GM12878 (cell line): Measurements from ENCODE around the gene NOVA2.

Experiments used
- POLR2A ChIP-seq: IDR thresholded peaks from 2 replicates; pipeline ENCODE4 v1.6.1; 2011; ENCODE audit warnings: low read depth, mild to moderate bottlenecking, low read length
- TAF1 ChIP-seq: IDR thresholded peaks from 2 replicates; pipeline ENCODE4 v1.6.1; 2011; ENCODE audit warnings: mild to moderate bottlenecking, low read depth, low read length, borderline replicate concordance
- TF ChIP-seq, protein P1 (sequence below), 3 experiments: IDR thresholded peaks in 2 of 3; conservative IDR thresholded peaks in 1 of 3; 2 replicates each; pipeline ENCODE4 v1.5.1; 2011; ENCODE audit warnings: low read depth in 3 of 3, low read length in 3 of 3, mild to moderate bottlenecking in 3 of 3, control low read depth in 2 of 3, moderate library complexity in 2 of 3, inconsistent platforms in 1 of 3, mixed read lengths in 1 of 3; ENCODE audit not compliant: control insufficient read depth in 2 of 3, insufficient read depth in 1 of 3; ENCODE audit errors: extremely low read depth in 1 of 3

GRCh38 chr19:45906221-45906620 is 67.4 kb downstream of the NOVA2 start:
- TF ChIP-seq, protein P1, sequence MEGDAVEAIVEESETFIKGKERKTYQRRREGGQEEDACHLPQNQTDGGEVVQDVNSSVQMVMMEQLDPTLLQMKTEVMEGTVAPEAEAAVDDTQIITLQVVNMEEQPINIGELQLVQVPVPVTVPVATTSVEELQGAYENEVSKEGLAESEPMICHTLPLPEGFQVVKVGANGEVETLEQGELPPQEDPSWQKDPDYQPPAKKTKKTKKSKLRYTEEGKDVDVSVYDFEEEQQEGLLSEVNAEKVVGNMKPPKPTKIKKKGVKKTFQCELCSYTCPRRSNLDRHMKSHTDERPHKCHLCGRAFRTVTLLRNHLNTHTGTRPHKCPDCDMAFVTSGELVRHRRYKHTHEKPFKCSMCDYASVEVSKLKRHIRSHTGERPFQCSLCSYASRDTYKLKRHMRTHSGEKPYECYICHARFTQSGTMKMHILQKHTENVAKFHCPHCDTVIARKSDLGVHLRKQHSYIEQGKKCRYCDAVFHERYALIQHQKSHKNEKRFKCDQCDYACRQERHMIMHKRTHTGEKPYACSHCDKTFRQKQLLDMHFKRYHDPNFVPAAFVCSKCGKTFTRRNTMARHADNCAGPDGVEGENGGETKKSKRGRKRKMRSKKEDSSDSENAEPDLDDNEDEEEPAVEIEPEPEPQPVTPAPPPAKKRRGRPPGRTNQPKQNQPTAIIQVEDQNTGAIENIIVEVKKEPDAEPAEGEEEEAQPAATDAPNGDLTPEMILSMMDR (IDR thresholded peaks at IDR 0.05 in 2 of 3, conservative IDR thresholded peaks at IDR 0.05 in 1 of 3; ENCODE audit: control insufficient read depth in 2 of 3, extremely low read depth in 1 of 3, insufficient read depth in 1 of 3, low read depth in 3 of 3, low read length in 3 of 3), result no peak
- TF ChIP-seq POLR2A (no peak), TAF1 (no peak)
